Testis (tissue), 2 donors: Measurements from ENCODE around the gene CD3E.

Experiments used
- CTCF ChIP-seq, 3 experiments: fragments of 450-650 bp in 2 of 3; fragments of 200-600 bp in 1 of 3; sonication (generic) in 1 of 3; IDR thresholded peaks; one replicate each; pipeline ENCODE4 v1.5.1; 2016 to 2019; ENCODE audit warnings: antibody characterized with exemption in 3 of 3, mild to moderate bottlenecking in 2 of 3, moderate library complexity in 1 of 3
- POLR2A ChIP-seq: fragments of 450-650 bp; IDR thresholded peaks from one replicate; pipeline ENCODE4 v1.6.1; 2017; ENCODE audit warnings: antibody characterized with exemption, mild to moderate bottlenecking, moderate library complexity

DNA sequence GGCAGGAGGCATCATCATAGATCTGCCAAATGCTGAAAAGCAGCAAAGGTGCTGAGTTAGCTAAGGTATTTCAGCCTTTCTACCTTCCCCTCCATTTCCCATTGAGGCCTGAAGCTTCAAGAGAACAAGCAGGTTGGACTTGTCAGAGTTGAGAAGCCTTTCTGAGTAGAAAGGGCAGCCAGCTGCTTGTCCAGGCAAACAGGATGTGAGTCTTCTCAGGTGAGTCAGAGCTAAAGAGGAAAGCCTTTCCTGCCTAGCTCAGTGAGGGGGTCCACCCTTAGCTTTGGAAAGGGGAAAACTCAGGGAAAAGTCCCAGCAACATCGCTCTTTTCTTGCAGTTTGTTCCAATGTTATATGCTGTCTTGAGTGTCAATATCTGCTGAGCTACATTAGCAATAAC lies 27.2 kb upstream of the CD3E start:
- TF ChIP-seq CTCF (IDR thresholded peaks at IDR 0.05): no peak
- no peak for TF ChIP-seq POLR2A
